Parathyroid adenoma (tissue), 2 donors: ENCODE measurements around the gene C15orf39.

Source experiments
- H2AFZ ChIP-seq: fragments of 300-600 bp; sonication (generic); one replicate; pipeline ENCODE4 v1.7.0; 2017; ENCODE audit warnings: antibody characterized with exemption, mild to moderate bottlenecking
- H3K27ac ChIP-seq: fragments of 300-600 bp; sonication (generic); one replicate; pipeline ENCODE4 v1.7.0; 2017
- H3K27me3 ChIP-seq: fragments of 300-600 bp; sonication (generic); one replicate; pipeline ENCODE4 v1.7.0; 2017; ENCODE audit warnings: low read length; ENCODE audit not compliant: control insufficient read depth, insufficient read depth
- H3K36me3 ChIP-seq: fragments of 300-600 bp; sonication (generic); one replicate; pipeline ENCODE4 v1.7.0; 2017; ENCODE audit warnings: low read length; ENCODE audit not compliant: control insufficient read depth, insufficient read depth
- H3K4me1 ChIP-seq: fragments of 300-600 bp; sonication (generic); one replicate; pipeline ENCODE4 v1.7.0; 2017; ENCODE audit warnings: control low read depth
- H3K4me2 ChIP-seq: fragments of 300-600 bp; sonication (generic); one replicate; pipeline ENCODE4 v1.7.0; 2017; ENCODE audit warnings: low read length
- H3K4me3 ChIP-seq: fragments of 300-600 bp; sonication (generic); one replicate; pipeline ENCODE4 v1.7.0; 2017; ENCODE audit warnings: low read depth, low read length
- H3K79me2 ChIP-seq: fragments of 300-600 bp; sonication (generic); one replicate; pipeline ENCODE4 v1.7.0; 2017; ENCODE audit warnings: control low read depth
- H3K9ac ChIP-seq: fragments of 300-600 bp; sonication (generic); one replicate; pipeline ENCODE4 v1.7.0; 2017; ENCODE audit warnings: mild to moderate bottlenecking
- H3K9me3 ChIP-seq: fragments of 300-600 bp; sonication (generic); one replicate; pipeline ENCODE4 v1.7.0; 2017; ENCODE audit warnings: low read length; ENCODE audit not compliant: control insufficient read depth
- CTCF ChIP-seq: fragments of 300-600 bp; sonication (generic); IDR thresholded peaks from one replicate; pipeline ENCODE4 v1.7.0; 2017; ENCODE audit warnings: antibody characterized with exemption, mild to moderate bottlenecking
- donor health status: primary hyperparathyroidism.

The C15orf39 gene

GRCh38 chr15:75154461-75155062 lies 47.1 kb upstream of the C15orf39 start:
- no peak for TF ChIP-seq CTCF
- H3K9me3 ChIP-seq = no peaks in the 10 kb centered on the region
- no peak overlapping the region for H2AFZ ChIP-seq
- no peak overlapping the region for H3K9ac ChIP-seq
- H3K27me3 ChIP-seq = no peaks in the 10 kb centered on the region
- no peaks in the 10 kb centered on the region for H3K79me2 ChIP-seq
- no peaks in the 10 kb centered on the region for H3K4me1 ChIP-seq
- no peak overlapping the region for H3K27ac ChIP-seq
- no peak overlapping the region for H3K4me3 ChIP-seq
- H3K36me3 ChIP-seq = no peaks in the 10 kb centered on the region
- no peak overlapping the region for H3K4me2 ChIP-seq

DNA sequence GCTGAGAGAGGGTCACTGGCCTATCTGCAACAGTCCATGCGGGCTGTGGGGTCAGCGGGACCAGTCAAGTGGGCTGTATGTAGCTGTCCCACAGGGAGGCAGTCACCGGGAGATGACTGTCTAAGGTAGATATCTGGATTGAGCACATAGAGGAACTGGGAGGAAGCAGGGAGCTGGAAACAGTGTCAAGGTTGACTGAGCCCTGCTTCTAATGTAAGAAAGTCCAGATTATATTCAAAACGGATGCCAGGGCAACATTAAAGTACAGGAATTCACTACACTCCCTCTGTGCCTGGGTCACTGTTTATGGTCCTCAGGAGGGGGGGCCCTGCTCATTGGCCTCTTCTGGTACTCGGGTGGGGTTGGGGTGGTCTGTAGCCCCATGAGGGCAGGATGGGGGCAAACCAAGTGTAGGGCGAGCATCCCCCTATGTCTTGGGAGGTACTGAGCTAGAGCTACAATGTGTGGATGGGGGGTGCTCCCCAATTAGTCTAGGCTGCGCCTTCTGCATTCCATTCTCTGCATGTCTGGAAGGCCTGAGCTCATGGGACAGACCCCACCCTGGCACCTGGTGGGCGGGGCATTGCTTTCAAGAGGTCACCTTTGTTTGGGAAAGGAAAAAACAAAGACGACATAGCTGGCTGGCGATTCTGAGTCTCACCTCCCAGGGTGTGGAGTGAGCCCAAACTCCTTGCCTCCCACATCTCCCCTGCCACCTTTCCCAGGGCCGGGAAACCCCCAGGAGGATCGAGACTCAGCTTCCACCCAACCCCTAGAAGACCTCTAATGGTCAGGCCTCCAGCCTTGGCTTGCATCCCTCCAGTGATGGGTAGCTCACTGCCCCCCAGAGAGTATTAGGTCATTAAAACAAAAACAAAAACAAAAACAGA lies 45.1 kb upstream of the C15orf39 start:
- Histone ChIP-seq H2AFZ (no peak overlapping the region), H3K9ac (no peak overlapping the region), H3K36me3 (no peaks in the 10 kb centered on the region), H3K4me2 (no peak overlapping the region), H3K79me2 (no peaks in the 10 kb centered on the region), H3K4me1 (no peaks in the 10 kb centered on the region), H3K27me3 (no peaks in the 10 kb centered on the region), H3K27ac (no peak overlapping the region), H3K9me3 (no peaks in the 10 kb centered on the region), H3K4me3 (no peak overlapping the region)
- no peak for TF ChIP-seq CTCF

DNA sequence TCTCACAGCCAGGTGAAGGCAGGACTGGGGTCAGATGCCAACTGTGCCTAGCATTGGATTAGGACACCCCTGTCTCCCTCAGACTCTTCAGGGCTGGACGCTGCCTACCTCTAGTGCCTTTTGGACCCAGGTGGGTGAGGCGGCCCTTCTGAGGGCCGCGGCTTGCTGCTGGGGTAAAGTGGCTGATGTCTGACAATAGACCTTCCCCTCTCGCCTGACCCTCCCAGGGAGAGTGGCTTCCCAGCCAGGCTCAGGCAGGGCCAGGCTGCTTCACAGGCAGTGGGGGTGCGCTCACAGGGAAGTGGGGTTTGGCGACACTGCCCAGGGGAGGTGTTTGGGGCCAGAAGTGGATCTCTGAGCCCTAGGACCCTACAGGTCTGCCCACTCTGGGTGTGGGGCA lies 43.3 kb upstream of the C15orf39 start:
- no peaks in the 10 kb centered on the region for H3K4me1 ChIP-seq
- H3K36me3 ChIP-seq = no peaks in the 10 kb centered on the region
- H3K27me3 ChIP-seq = no peaks in the 10 kb centered on the region
- no peaks in the 10 kb centered on the region for H3K9me3 ChIP-seq
- no peak for TF ChIP-seq CTCF
- H3K4me2 ChIP-seq = no peak overlapping the region
- H2AFZ ChIP-seq = no peak overlapping the region
- no peak overlapping the region for H3K9ac ChIP-seq
- no peak overlapping the region for H3K27ac ChIP-seq
- no peak overlapping the region for H3K4me3 ChIP-seq
- no peaks in the 10 kb centered on the region for H3K79me2 ChIP-seq

- H2AFZ ChIP-seq = no peak overlapping the region
- no peaks in the 10 kb centered on the region for H3K36me3 ChIP-seq
- H3K4me3 ChIP-seq = no peak overlapping the region
- no peak overlapping the region for H3K27ac ChIP-seq
- no peaks in the 10 kb centered on the region for H3K79me2 ChIP-seq
- no peaks in the 10 kb centered on the region for H3K27me3 ChIP-seq
- H3K9ac ChIP-seq = no peak overlapping the region
- H3K9me3 ChIP-seq = no peaks in the 10 kb centered on the region
- H3K4me1 ChIP-seq = no peaks in the 10 kb centered on the region
- no peak for TF ChIP-seq CTCF
- no peak overlapping the region for H3K4me2 ChIP-seq
Observed at GRCh38 chr15:75159244-75159643, 42.4 kb upstream of the C15orf39 start.
